HepG2 (cell line): Measurements from ENCODE around the gene PKP3. TPM values are rescaled to one million over a fixed set of nuclear protein-coding genes. Genes with fewer than 3 reads are reported as not detected.
A peak's percentile ranks its signal among the peaks of the same experiment; 100 is the strongest.

Experiments
- ARNTL ChIP-seq: sonication (generic); formaldehyde crosslinking; IDR thresholded peaks from 2 replicates; pipeline ENCODE4 v1.4.0; 2020; ENCODE audit warnings: mild to moderate bottlenecking, missing genetic modification reagents
- E2F1 ChIP-seq: sonication (generic); formaldehyde crosslinking; IDR thresholded peaks from 2 replicates; pipeline ENCODE4 v1.5.0; 2020; ENCODE audit warnings: missing genetic modification reagents
- GTF3A ChIP-seq: sonication (generic); formaldehyde crosslinking; conservative IDR thresholded peaks from 2 replicates; pipeline ENCODE4 v1.4.0; 2020; ENCODE audit warnings: mild to moderate bottlenecking, missing genetic modification reagents
- PBX2 ChIP-seq: IDR thresholded peaks from 2 replicates; pipeline ENCODE4 v1.6.1; 2016; ENCODE audit warnings: control low read depth
- PLRG1 ChIP-seq: fragments of 450-650 bp; conservative IDR thresholded peaks from 2 replicates; pipeline ENCODE4 v1.6.1; 2016
- REST ChIP-seq, 2 experiments: IDR thresholded peaks; 2 replicates each; pipeline ENCODE4 v1.6.1; 2011 to 2012; ENCODE audit warnings: low read length in 2 of 2, borderline replicate concordance in 1 of 2, low read depth in 1 of 2, mild to moderate bottlenecking in 1 of 2, moderate library complexity in 1 of 2
- TCF7 ChIP-seq: sonication (generic); IDR thresholded peaks from 2 replicates; pipeline ENCODE4 v1.6.1; 2016; ENCODE audit warnings: antibody characterized with exemption, low read depth
- TEAD3 ChIP-seq: optimal IDR thresholded peaks from 2 replicates; pipeline ENCODE3; 2016; ENCODE audit warnings: borderline replicate concordance
- THAP9 ChIP-seq: sonication (generic); formaldehyde crosslinking; IDR thresholded peaks from 2 replicates; pipeline ENCODE4; 2020; ENCODE audit warnings: missing genetic modification reagents, mild to moderate bottlenecking, borderline replicate concordance
- ZBTB33 ChIP-seq: sonication (generic); formaldehyde crosslinking; IDR thresholded peaks from 2 replicates; pipeline ENCODE4 v1.4.0; 2020; ENCODE audit warnings: missing genetic modification reagents
- ZNF138 ChIP-seq: sonication (generic); formaldehyde crosslinking; IDR thresholded peaks from 2 replicates; pipeline ENCODE4 v1.5.0; 2020; ENCODE audit warnings: mild to moderate bottlenecking, low read depth, missing genetic modification reagents
- ZNF460 ChIP-seq: sonication (generic); formaldehyde crosslinking; IDR thresholded peaks from 2 replicates; pipeline ENCODE4 v1.5.1; 2020; ENCODE audit warnings: missing genetic modification reagents, mild to moderate bottlenecking, borderline replicate concordance
- ZNF749 ChIP-seq: sonication (generic); formaldehyde crosslinking; IDR thresholded peaks from 2 replicates; pipeline ENCODE4 v1.8.0; 2022; ENCODE audit warnings: mild to moderate bottlenecking, missing genetic modification reagents, moderate library complexity, borderline replicate concordance
- ZSCAN25 ChIP-seq: sonication (generic); formaldehyde crosslinking; IDR thresholded peaks from 2 replicates; pipeline ENCODE4 v1.8.0; 2022; ENCODE audit warnings: mild to moderate bottlenecking, missing genetic modification reagents
- polyA plus RNA-seq, 8 experiments: library from polyadenylated mRNA; depleted of rRNA in 3 of 8; stranded (reverse) in 7 of 8; unstranded in 1 of 8; fragments of >200 nt; fragmentation: Illumina TruSeq in 4 of 8; extraction: Trizol in 4 of 8; gene quantifications; 2 replicates each; pipeline versions ENCODE4 v1.2.1 to v1.2.3, GENCODE V29; 2011 to 2016; ENCODE audit warnings: low read depth in 4 of 8, missing spikeins in 1 of 8, mixed read lengths in 1 of 8; ENCODE audit not compliant: insufficient read depth in 1 of 8
- total RNA-seq, 5 experiments: library from RNA; depleted of rRNA; stranded (reverse); fragments of >200 nt; fragmentation: Illumina TruSeq; extraction: Trizol; gene quantifications; 2 replicates each; pipeline ENCODE4 v1.2.3, GENCODE V29; 2016; ENCODE audit warnings: low read depth in 1 of 5

PKP3 gene
- total and polyA plus RNA-seq, 2 of the 13 experiments (the other 11 are each of a cell fraction or from before 2014, with no cell fraction given), result 18.0 to 28.7 TPM

GRCh38 chr11:409600-410483, 15.8 kb downstream of the PKP3 start (continued):
- TF ChIP-seq THAP9 (CRISPR knock-in tag), result no peak; the same call in 1 of the 2 replicates
- no peak for TF ChIP-seq TCF7
- TF ChIP-seq ZBTB33, result no peak
- TF ChIP-seq PBX2 (CRISPR knock-in tag), result no peak
- 0 out of 2 replicates have a peak, but pooled peaks have one; percentile 2 for TF ChIP-seq ZNF138 (CRISPR knock-in tag)
- TF ChIP-seq E2F1 (CRISPR knock-in tag), result no peak
- no peak for TF ChIP-seq ZSCAN25 (CRISPR knock-in tag)
- TF ChIP-seq ZNF460 (CRISPR knock-in tag), result no peak
- TF ChIP-seq REST (IDR thresholded peaks at IDR 0.05; ENCODE audit: borderline replicate concordance in 1 of 2, low read depth in 1 of 2, low read length in 2 of 2), result no peak
- peak; percentile 74; the same call in 1 of the 2 replicates for TF ChIP-seq ARNTL
- no peak for TF ChIP-seq PLRG1
- peak; percentile 37; the same call in 1 of the 2 replicates for TF ChIP-seq GTF3A
- no peak; the same call in 1 of the 2 replicates for TF ChIP-seq ZNF749 (CRISPR knock-in tag)
- peak; percentile 19 for TF ChIP-seq TEAD3 (CRISPR knock-in tag)
